Measurements from ENCODE around the gene PTPRZ1.

Gene PTPRZ1

GRCh38 chr7:121872831-121873288 is at the start of gene PTPRZ1:
Gene PTPRZ1, plus strand, starts transcription at chr7:121873161. Its CDS starts 339 bp downstream, at chr7:121873500.
- no peak for TF ChIP-seq CTCF (IDR thresholded peaks at IDR 0.05; ENCODE audit: extremely low read depth, insufficient read depth, missing control alignments)
- DNase-seq (ENCODE audit: low spot score), result no peak

GRCh38 chr7:121824276-121824675 is 48.7 kb upstream of the PTPRZ1 start:
- no peak for TF ChIP-seq CTCF (IDR thresholded peaks at IDR 0.05; ENCODE audit: extremely low read depth, insufficient read depth, missing control alignments)
- DNase-seq (ENCODE audit: low spot score), result no peak
- in situ Hi-C loops (cut with MboI; ENCODE audit: low pct_unique_long_range_greater_than_20kb, low sequenced_read_pairs, unreplicated experiment), result no loop called here

More at GRCh38 chr7:121872831-121873288, at the start of gene PTPRZ1:
- in situ Hi-C loops (cut with MboI; ENCODE audit: low pct_unique_long_range_greater_than_20kb, low sequenced_read_pairs, unreplicated experiment), result no loop called here

GRCh38 chr7:121831351-121831750 is 41.6 kb upstream of the PTPRZ1 start:
- in situ Hi-C loops (cut with MboI; ENCODE audit: low pct_unique_long_range_greater_than_20kb, low sequenced_read_pairs, unreplicated experiment), result no loop called here
- no peak for TF ChIP-seq CTCF (IDR thresholded peaks at IDR 0.05; ENCODE audit: extremely low read depth, insufficient read depth, missing control alignments)

GRCh38 chr7:121831801-121832200 is 41.2 kb upstream of the PTPRZ1 start:
- no peak for DNase-seq (ENCODE audit: low spot score)
- in situ Hi-C loops (cut with MboI; ENCODE audit: low pct_unique_long_range_greater_than_20kb, low sequenced_read_pairs, unreplicated experiment), result no loop called here
- TF ChIP-seq CTCF (IDR thresholded peaks at IDR 0.05; ENCODE audit: extremely low read depth, insufficient read depth, missing control alignments), result no peak

More at GRCh38 chr7:121831351-121831750, 41.6 kb upstream of the PTPRZ1 start:
- no peak for DNase-seq (ENCODE audit: low spot score)

- in situ Hi-C loops (cut with MboI; ENCODE audit: low pct_unique_long_range_greater_than_20kb, low sequenced_read_pairs, unreplicated experiment), result no loop called here
- no peak for TF ChIP-seq CTCF (IDR thresholded peaks at IDR 0.05; ENCODE audit: extremely low read depth, insufficient read depth, missing control alignments)
- DNase-seq (ENCODE audit: low spot score), result no peak
These were observed 40.6 kb upstream of the PTPRZ1 start for GRCh38 chr7:121832347-121832746.

GRCh38 chr7:121833991-121834390 is 39.0 kb upstream of the PTPRZ1 start:
- no peak for DNase-seq (ENCODE audit: low spot score)
- in situ Hi-C loops (cut with MboI; ENCODE audit: low pct_unique_long_range_greater_than_20kb, low sequenced_read_pairs, unreplicated experiment), result no loop called here
- no peak for TF ChIP-seq CTCF (IDR thresholded peaks at IDR 0.05; ENCODE audit: extremely low read depth, insufficient read depth, missing control alignments)

GRCh38 chr7:121837462-121837861 is 35.5 kb upstream of the PTPRZ1 start:
- in situ Hi-C loops (cut with MboI; ENCODE audit: low pct_unique_long_range_greater_than_20kb, low sequenced_read_pairs, unreplicated experiment), result no loop called here
- DNase-seq (ENCODE audit: low spot score), result no peak
- TF ChIP-seq CTCF (IDR thresholded peaks at IDR 0.05; ENCODE audit: extremely low read depth, insufficient read depth, missing control alignments), result no peak

Measured in GM13977 (cell line).